ENCODE data around the gene LIMS2.

DNA sequence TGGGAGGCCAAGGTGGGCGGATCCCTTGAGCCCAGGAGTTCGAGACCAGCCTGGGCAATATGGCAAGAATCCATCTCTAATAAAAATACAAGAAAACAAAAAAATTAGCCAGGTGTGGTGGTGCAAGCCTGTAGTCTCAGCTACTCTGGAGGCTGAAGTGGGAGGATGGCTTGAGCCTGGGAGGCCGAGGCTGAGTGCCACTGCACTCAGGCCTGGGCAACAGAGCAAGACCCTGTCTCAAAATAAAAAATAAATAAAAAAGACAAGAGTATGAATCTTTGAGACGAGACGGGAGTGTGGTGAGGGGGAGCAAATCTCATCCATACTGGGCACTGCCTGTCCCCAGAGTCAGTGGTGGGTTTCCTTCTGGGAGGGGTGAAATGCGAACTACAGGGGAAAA lies 17.2 kb downstream of the LIMS2 start:
- TF ChIP-seq, protein P1, sequence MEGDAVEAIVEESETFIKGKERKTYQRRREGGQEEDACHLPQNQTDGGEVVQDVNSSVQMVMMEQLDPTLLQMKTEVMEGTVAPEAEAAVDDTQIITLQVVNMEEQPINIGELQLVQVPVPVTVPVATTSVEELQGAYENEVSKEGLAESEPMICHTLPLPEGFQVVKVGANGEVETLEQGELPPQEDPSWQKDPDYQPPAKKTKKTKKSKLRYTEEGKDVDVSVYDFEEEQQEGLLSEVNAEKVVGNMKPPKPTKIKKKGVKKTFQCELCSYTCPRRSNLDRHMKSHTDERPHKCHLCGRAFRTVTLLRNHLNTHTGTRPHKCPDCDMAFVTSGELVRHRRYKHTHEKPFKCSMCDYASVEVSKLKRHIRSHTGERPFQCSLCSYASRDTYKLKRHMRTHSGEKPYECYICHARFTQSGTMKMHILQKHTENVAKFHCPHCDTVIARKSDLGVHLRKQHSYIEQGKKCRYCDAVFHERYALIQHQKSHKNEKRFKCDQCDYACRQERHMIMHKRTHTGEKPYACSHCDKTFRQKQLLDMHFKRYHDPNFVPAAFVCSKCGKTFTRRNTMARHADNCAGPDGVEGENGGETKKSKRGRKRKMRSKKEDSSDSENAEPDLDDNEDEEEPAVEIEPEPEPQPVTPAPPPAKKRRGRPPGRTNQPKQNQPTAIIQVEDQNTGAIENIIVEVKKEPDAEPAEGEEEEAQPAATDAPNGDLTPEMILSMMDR (IDR thresholded peaks at IDR 0.05; ENCODE audit: control extremely low read depth in 1 of 3, insufficient read depth in 1 of 3, low read depth in 1 of 3, low read length in 3 of 3) = no peak
- TF ChIP-seq RFX5 (IDR thresholded peaks at IDR 0.05; ENCODE audit: borderline replicate concordance, low read depth, low read length) (no peak), POLR2A (IDR thresholded peaks at IDR 0.05; ENCODE audit: control extremely low read depth in 1 of 2, low read depth in 2 of 2, low read length in 2 of 2) (no peak), EZH2 (IDR thresholded peaks at IDR 0.05; ENCODE audit: low read depth, low read length, severe bottlenecking) (no peak), HDAC6 (IDR thresholded peaks at IDR 0.05; ENCODE audit: low read depth, low read length) (no peak)
